ENCODE data around the gene RMND5B. TPM values are rescaled to one million over a fixed set of nuclear protein-coding genes. Genes with fewer than 3 reads are reported as not detected.

Gene RMND5B
- total and polyA plus RNA-seq, 10 of the 15 experiments (the other 5 are each of a cell fraction or from before 2014, with no cell fraction given), result 1.6 to 50.7 (median 30.9) TPM

DNA sequence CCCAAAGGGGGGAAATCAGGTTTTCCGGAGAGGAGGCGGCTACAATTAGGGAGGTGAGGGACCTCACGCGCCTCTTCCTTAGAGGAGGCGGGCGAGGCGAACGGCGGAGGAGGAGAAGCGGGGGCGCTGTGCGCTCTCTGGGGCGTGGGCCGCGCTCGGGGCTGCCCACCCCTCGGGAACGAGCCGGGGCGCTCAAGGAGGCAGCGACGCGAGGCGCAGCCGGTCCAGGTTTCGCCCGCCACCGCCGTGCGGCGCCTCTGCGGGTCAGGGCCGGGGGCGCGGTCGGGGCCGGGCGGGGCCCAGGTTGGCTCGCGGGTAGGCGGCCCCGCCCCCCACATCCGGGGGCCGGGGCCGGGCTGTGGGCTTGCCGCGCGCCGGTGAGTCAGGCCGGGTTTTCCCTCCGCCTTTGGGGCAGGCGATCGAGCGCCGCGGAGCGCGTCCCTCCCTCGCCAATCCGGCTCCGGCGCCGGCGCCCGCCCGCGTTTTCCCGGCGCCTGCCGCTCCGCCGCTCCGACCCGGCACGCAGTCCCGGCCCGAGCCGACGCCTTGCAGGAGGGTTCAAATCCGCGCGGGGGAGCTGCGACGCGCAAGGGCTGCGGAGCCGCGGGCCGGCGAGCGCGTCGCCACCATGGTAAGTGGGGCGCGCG, 17.6 kb upstream of the RMND5B start, which contains the start of gene N4BP3 (continued):
- TF ChIP-seq, protein P1, sequence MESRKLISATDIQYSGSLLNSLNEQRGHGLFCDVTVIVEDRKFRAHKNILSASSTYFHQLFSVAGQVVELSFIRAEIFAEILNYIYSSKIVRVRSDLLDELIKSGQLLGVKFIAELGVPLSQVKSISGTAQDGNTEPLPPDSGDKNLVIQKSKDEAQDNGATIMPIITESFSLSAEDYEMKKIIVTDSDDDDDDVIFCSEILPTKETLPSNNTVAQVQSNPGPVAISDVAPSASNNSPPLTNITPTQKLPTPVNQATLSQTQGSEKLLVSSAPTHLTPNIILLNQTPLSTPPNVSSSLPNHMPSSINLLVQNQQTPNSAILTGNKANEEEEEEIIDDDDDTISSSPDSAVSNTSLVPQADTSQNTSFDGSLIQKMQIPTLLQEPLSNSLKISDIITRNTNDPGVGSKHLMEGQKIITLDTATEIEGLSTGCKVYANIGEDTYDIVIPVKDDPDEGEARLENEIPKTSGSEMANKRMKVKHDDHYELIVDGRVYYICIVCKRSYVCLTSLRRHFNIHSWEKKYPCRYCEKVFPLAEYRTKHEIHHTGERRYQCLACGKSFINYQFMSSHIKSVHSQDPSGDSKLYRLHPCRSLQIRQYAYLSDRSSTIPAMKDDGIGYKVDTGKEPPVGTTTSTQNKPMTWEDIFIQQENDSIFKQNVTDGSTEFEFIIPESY (IDR thresholded peaks at IDR 0.05), result no peak
- TF ChIP-seq, protein P2, sequence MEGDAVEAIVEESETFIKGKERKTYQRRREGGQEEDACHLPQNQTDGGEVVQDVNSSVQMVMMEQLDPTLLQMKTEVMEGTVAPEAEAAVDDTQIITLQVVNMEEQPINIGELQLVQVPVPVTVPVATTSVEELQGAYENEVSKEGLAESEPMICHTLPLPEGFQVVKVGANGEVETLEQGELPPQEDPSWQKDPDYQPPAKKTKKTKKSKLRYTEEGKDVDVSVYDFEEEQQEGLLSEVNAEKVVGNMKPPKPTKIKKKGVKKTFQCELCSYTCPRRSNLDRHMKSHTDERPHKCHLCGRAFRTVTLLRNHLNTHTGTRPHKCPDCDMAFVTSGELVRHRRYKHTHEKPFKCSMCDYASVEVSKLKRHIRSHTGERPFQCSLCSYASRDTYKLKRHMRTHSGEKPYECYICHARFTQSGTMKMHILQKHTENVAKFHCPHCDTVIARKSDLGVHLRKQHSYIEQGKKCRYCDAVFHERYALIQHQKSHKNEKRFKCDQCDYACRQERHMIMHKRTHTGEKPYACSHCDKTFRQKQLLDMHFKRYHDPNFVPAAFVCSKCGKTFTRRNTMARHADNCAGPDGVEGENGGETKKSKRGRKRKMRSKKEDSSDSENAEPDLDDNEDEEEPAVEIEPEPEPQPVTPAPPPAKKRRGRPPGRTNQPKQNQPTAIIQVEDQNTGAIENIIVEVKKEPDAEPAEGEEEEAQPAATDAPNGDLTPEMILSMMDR (IDR thresholded peaks at IDR 0.05 in 2 of 3, conservative IDR thresholded peaks at IDR 0.05 in 1 of 3; ENCODE audit: control insufficient read depth in 2 of 3, extremely low read depth in 1 of 3, insufficient read depth in 1 of 3, low read depth in 3 of 3, low read length in 3 of 3), result peak in 1 of 3 experiments; percentile 17; a peak in 2 of 6 replicates
- TF ChIP-seq DPF2 (IDR thresholded peaks at IDR 0.05), result peak; percentile 84
- TF ChIP-seq BMI1 (IDR thresholded peaks at IDR 0.05; ENCODE audit: borderline replicate concordance), result no peak
- TF ChIP-seq, protein P3, sequence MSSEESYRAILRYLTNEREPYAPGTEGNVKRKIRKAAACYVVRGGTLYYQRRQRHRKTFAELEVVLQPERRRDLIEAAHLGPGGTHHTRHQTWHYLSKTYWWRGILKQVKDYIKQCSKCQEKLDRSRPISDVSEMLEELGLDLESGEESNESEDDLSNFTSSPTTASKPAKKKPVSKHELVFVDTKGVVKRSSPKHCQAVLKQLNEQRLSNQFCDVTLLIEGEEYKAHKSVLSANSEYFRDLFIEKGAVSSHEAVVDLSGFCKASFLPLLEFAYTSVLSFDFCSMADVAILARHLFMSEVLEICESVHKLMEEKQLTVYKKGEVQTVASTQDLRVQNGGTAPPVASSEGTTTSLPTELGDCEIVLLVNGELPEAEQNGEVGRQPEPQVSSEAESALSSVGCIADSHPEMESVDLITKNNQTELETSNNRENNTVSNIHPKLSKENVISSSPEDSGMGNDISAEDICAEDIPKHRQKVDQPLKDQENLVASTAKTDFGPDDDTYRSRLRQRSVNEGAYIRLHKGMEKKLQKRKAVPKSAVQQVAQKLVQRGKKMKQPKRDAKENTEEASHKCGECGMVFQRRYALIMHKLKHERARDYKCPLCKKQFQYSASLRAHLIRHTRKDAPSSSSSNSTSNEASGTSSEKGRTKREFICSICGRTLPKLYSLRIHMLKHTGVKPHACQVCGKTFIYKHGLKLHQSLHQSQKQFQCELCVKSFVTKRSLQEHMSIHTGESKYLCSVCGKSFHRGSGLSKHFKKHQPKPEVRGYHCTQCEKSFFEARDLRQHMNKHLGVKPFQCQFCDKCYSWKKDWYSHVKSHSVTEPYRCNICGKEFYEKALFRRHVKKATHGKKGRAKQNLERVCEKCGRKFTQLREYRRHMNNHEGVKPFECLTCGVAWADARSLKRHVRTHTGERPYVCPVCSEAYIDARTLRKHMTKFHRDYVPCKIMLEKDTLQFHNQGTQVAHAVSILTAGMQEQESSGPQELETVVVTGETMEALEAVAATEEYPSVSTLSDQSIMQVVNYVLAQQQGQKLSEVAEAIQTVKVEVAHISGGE (CRISPR knock-in tag; IDR thresholded peaks at IDR 0.05), result no peak
- no peak for TF ChIP-seq CBX3 (IDR thresholded peaks at IDR 0.05; ENCODE audit: borderline replicate concordance, low read depth)
- TF ChIP-seq GATAD2B (conservative IDR thresholded peaks at IDR 0.05; ENCODE audit: low read depth), result peak; percentile 94
- TF ChIP-seq ASH2L (IDR thresholded peaks at IDR 0.05; ENCODE audit: borderline replicate concordance, low read depth), result no peak
- TF ChIP-seq ESRRA (IDR thresholded peaks at IDR 0.05; ENCODE audit: low read length), result no peak
- TF ChIP-seq NFIC (IDR thresholded peaks at IDR 0.05; ENCODE audit: low read depth, low read length), result no peak
- TF ChIP-seq MEF2B (IDR thresholded peaks at IDR 0.05; ENCODE audit: partially characterized antibody, poor library complexity, severe bottlenecking), result no peak
- TF ChIP-seq SMAD5 (IDR thresholded peaks at IDR 0.05; ENCODE audit: low read depth), result no peak
- TF ChIP-seq, protein P4, sequence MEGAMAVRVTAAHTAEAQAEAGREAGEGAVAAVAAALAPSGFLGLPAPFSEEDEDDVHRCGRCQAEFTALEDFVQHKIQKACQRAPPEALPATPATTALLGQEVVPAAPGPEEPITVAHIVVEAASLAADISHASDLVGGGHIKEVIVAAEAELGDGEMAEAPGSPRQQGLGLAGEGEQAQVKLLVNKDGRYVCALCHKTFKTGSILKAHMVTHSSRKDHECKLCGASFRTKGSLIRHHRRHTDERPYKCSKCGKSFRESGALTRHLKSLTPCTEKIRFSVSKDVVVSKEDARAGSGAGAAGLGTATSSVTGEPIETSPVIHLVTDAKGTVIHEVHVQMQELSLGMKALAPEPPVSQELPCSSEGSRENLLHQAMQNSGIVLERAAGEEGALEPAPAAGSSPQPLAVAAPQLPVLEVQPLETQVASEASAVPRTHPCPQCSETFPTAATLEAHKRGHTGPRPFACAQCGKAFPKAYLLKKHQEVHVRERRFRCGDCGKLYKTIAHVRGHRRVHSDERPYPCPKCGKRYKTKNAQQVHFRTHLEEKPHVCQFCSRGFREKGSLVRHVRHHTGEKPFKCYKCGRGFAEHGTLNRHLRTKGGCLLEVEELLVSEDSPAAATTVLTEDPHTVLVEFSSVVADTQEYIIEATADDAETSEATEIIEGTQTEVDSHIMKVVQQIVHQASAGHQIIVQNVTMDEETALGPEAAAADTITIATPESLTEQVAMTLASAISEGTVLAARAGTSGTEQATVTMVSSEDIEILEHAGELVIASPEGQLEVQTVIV (IDR thresholded peaks at IDR 0.05; ENCODE audit: borderline replicate concordance, partially characterized antibody), result no peak
- no peak for TF ChIP-seq JUND (IDR thresholded peaks at IDR 0.05; ENCODE audit: low read depth, low read length)
- TF ChIP-seq TCF3 (IDR thresholded peaks at IDR 0.05; ENCODE audit: borderline replicate concordance, insufficient read depth, low read depth, low read length), result peak; percentile 18; the same call in 1 of the 2 replicates
- TF ChIP-seq TAF1 (IDR thresholded peaks at IDR 0.05; ENCODE audit: borderline replicate concordance, low read depth, low read length), result peak; percentile 33; the same call in 1 of the 2 replicates
- TF ChIP-seq BCL11A (IDR thresholded peaks at IDR 0.05; ENCODE audit: low read depth, low read length), result 0 out of 2 replicates have a peak, but pooled peaks have one; percentile 17
- TF ChIP-seq PML (IDR thresholded peaks at IDR 0.05; ENCODE audit: low read length), result no peak

Data from GM12878 (cell line).